Stomach (tissue), 4 donors: ENCODE measurements around the gene KIRREL1.

Experiments used
- EP300 ChIP-seq: sonication (generic); formaldehyde crosslinking; IDR thresholded peaks from one replicate; pipeline ENCODE4 v1.6.1; 2017; ENCODE audit warnings: antibody characterized with exemption
- POLR2AphosphoS5 ChIP-seq, 3 donors: sonication (generic); formaldehyde crosslinking; IDR thresholded peaks; one replicate each; pipeline ENCODE4 v1.6.1; 2016; ENCODE audit warnings: antibody characterized with exemption in 3 of 3
- TF ChIP-seq, protein P1 (sequence below), 7 experiments: fragments of 450-650 bp in 4 of 7; fragments of 200-600 bp in 3 of 7; sonication (generic) in 3 of 7; IDR thresholded peaks; one replicate each; pipeline ENCODE4 v1.5.1; 2016 to 2019; ENCODE audit warnings: antibody characterized with exemption in 7 of 7, control low read depth in 2 of 7, mild to moderate bottlenecking in 1 of 7

DNA sequence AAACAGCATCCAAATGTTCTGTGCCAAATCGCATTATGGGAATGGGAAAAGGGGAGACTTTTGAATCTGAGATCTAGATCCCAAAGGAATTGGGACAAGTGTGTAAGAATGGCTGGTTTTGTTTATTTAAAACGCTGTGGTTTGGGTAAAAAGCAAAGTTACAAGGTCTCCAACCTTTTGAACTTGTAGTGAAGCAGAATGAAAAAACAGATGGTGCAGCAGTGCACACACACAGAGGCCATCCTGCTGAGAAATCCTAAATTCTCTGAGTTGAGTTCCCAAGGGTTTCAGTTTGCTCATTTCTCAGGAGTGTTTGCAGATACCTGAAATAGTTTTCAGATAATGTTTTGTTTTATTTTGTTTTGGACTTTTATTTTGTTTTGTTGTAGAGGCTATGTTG is 107.1 kb downstream of the KIRREL1 start:
- TF ChIP-seq POLR2AphosphoS5 (IDR thresholded peaks at IDR 0.05) (no peak), EP300 (no peak)
- TF ChIP-seq, protein P1, sequence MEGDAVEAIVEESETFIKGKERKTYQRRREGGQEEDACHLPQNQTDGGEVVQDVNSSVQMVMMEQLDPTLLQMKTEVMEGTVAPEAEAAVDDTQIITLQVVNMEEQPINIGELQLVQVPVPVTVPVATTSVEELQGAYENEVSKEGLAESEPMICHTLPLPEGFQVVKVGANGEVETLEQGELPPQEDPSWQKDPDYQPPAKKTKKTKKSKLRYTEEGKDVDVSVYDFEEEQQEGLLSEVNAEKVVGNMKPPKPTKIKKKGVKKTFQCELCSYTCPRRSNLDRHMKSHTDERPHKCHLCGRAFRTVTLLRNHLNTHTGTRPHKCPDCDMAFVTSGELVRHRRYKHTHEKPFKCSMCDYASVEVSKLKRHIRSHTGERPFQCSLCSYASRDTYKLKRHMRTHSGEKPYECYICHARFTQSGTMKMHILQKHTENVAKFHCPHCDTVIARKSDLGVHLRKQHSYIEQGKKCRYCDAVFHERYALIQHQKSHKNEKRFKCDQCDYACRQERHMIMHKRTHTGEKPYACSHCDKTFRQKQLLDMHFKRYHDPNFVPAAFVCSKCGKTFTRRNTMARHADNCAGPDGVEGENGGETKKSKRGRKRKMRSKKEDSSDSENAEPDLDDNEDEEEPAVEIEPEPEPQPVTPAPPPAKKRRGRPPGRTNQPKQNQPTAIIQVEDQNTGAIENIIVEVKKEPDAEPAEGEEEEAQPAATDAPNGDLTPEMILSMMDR (IDR thresholded peaks at IDR 0.05) = no peak
